GM21515 (cell line): Measurements from ENCODE around the gene XCL2.
A peak's percentile ranks its signal among the peaks of the same experiment; 100 is the strongest.

ENCODE experiments used
- ATAC-seq: cut with Tn5 transposase; IDR thresholded peaks from one replicate; pipeline ENCODE4 v1.9.1; 2021; ENCODE audit not compliant: unreplicated experiment

The XCL2 gene

GRCh38 chr1:168518201-168518689, 25.6 kb downstream of the XCL2 start:
- ATAC-seq, result no peak

GRCh38 chr1:168514455-168514854, 29.3 kb downstream of the XCL2 start:
- ATAC-seq, result no peak

GRCh38 chr1:168513656-168514404, 30.0 kb downstream of the XCL2 start:
- no peak for ATAC-seq

- ATAC-seq, result no peak
Observed at GRCh38 chr1:168512864-168513595, 30.8 kb downstream of the XCL2 start.

GRCh38 chr1:168509875-168510791, 33.7 kb downstream of the XCL2 start:
- ATAC-seq, result peak; percentile 72

GRCh38 chr1:168509210-168509609, 34.6 kb downstream of the XCL2 start:
- ATAC-seq, result no peak

GRCh38 chr1:168507828-168508227, 36.0 kb downstream of the XCL2 start:
- ATAC-seq, result no peak

GRCh38 chr1:168507231-168507630, 36.6 kb downstream of the XCL2 start:
- ATAC-seq, result no peak

GRCh38 chr1:168506204-168506819, 37.5 kb downstream of the XCL2 start:
- ATAC-seq, result no peak

GRCh38 chr1:168505006-168505405, 38.8 kb downstream of the XCL2 start:
- ATAC-seq, result no peak

GRCh38 chr1:168504064-168504837, 39.5 kb downstream of the XCL2 start:
- ATAC-seq, result no peak

GRCh38 chr1:168499688-168500049, 44.1 kb downstream of the XCL2 start:
- ATAC-seq, result no peak

GRCh38 chr1:168498956-168499687, 44.7 kb downstream of the XCL2 start:
- no peak for ATAC-seq

- ATAC-seq, result no peak
Observed at GRCh38 chr1:168498159-168498631, 45.6 kb downstream of the XCL2 start.

GRCh38 chr1:168497376-168497950, 46.3 kb downstream of the XCL2 start:
- ATAC-seq, result no peak

- ATAC-seq, result no peak
Observed at GRCh38 chr1:168491527-168492164, 52.2 kb downstream of the XCL2 start.
